ENCODE data around the gene ZNF221. TPM values are rescaled to one million over a fixed set of nuclear protein-coding genes. Genes with fewer than 3 reads are reported as not detected.
A peak's percentile ranks its signal among the peaks of the same experiment; 100 is the strongest.

Gene ZNF221
- total RNA-seq, 4 donors from 2014 or later, result 5.9 to 17.2 (median 9.9) TPM

- no peak overlapping the region for H3K27ac ChIP-seq
- TF ChIP-seq POLR2A (IDR thresholded peaks at IDR 0.05) (no peak), CTCF (IDR thresholded peaks at IDR 0.05) (no peak)
- 79 to 81% methylated on average over 2 of the region's 2 CpGs for WGBS, 2 donors
- intact Hi-C loops (cut with DNase I), result loop anchor here (10.0 kb wide), 1 partner anchor 111 kb away; the partner anchor contains the start of gene ZNF224
- no peaks in the 10 kb centered on the region for H3K27me3 ChIP-seq
- H3K4me3 ChIP-seq (replicated peaks in 1 of 3), result no peak overlapping the region
- H3K36me3 ChIP-seq, result no peaks in the 10 kb centered on the region
- no peaks in the 10 kb centered on the region for H3K9me3 ChIP-seq
- no peak for DNase-seq
- H3K4me1 ChIP-seq, result peaks cover 5 to 6% of the 10 kb centered on the region in 2 donors
Measured at GRCh38 chr19:43983544-43983911, 32.5 kb downstream of the ZNF221 start.

GRCh38 chr19:43983912-43984686 lies 33.1 kb downstream of the ZNF221 start, which contains the start of gene ZNF155:
TSS of gene ZNF155 (plus strand) at chr19:43984188. CDS start at chr19:43988544, 4,356 bp downstream.
- intact Hi-C loops (cut with DNase I), result loop anchor here (10.0 kb wide), 1 partner anchor 111 kb away; the partner anchor contains the start of gene ZNF224
- peaks cover 5 to 6% of the 10 kb centered on the region in 2 donors for H3K4me1 ChIP-seq

GRCh38 chr19:43984687-43985000 lies 33.6 kb downstream of the ZNF221 start:
- Histone ChIP-seq H3K27ac (peak overlapping the region in 1 of 3 donors; percentile 59), H3K9me3 (no peaks in the 10 kb centered on the region), H3K36me3 (peaks cover 6 to 10% of the 10 kb centered on the region in 2 donors), H3K27me3 (no peaks in the 10 kb centered on the region), H3K4me3 (replicated peaks in 1 of 3) (peak overlapping the region in 2 of 3 donors; percentile 61 to 84), H3K4me1 (peaks cover 5 to 6% of the 10 kb centered on the region in 2 donors)
- no peak for TF ChIP-seq POLR2A (IDR thresholded peaks at IDR 0.05)
- TF ChIP-seq CTCF (IDR thresholded peaks at IDR 0.05), result no peak
- DNase-seq, result peak; percentile 5 to 6
- intact Hi-C loops (cut with DNase I), result loop anchor here (10.0 kb wide), 1 partner anchor 110 kb away; the partner anchor contains the start of gene ZNF224
- WGBS, 2 donors, result 2 to 6% methylated on average over 7 to 14 of the region's 14 CpGs

More at GRCh38 chr19:43983912-43984686, 33.1 kb downstream of the ZNF221 start, which contains the start of gene ZNF155:
- peaks cover 3 to 5% of the 10 kb centered on the region in 2 donors for H3K36me3 ChIP-seq
- WGBS, 2 donors, result 1% methylated on average over 38 to 40 of the region's 40 CpGs
- DNase-seq, result peak; percentile 93 to 94
- H3K27ac ChIP-seq, result peak within 1 kb of the TSS; percentile 8 to 59 (median 52)
- peak in 1 of 2 donors; percentile 26 for TF ChIP-seq POLR2A (IDR thresholded peaks at IDR 0.05)
- TF ChIP-seq CTCF (IDR thresholded peaks at IDR 0.05), result no peak
- no peaks in the 10 kb centered on the region for H3K27me3 ChIP-seq
- H3K4me3 ChIP-seq (replicated peaks in 1 of 3), result peak within 1 kb of the TSS; percentile 24 to 84 (median 61)
- no peaks in the 10 kb centered on the region for H3K9me3 ChIP-seq

DNA sequence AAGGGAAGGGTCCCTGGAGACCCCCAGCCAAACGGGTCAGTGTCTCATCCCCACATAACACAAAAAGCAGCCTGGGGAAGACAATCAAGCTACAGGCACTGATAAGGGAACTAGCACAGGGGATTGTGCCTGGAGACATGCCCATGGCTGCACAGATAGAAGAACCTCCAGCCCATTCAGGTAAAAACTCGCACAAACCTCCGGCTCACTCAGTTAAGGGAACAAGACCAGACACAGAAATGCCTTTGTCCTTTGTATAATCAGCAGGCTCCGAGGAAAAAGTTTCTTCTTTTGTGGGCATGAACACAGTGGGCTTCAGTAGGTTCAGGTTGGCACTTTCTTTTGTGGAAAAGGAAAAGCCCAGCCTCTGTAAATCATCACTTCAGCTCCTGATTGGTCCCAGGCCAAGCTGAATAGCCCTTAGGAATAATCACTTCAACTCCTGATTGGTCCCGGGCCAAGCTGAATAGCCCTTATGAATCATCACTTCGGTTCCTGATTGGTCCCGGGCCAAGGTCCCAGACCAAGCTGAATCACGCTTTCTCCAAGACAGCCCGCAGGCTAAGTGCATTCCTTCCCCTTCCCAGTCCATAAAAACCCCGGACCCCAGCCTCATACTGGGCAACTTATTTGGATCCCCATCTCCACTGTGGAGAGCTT lies 46.7 kb downstream of the ZNF221 start:
- WGBS, 2 donors, result 81 to 84% methylated on average over 10 of the region's 10 CpGs
- H3K4me3 ChIP-seq (replicated peaks in 1 of 3), result no peak overlapping the region
- intact Hi-C loops (cut with DNase I), result no loop called here
- DNase-seq, result no peak
- peaks cover 39 to 43% of the 10 kb centered on the region in 2 donors for H3K36me3 ChIP-seq
- TF ChIP-seq CTCF (IDR thresholded peaks at IDR 0.05), result no peak
- no peak for TF ChIP-seq POLR2A (IDR thresholded peaks at IDR 0.05)
- no peaks in the 10 kb centered on the region for H3K9me3 ChIP-seq
- H3K27ac ChIP-seq, result no peak overlapping the region
- H3K4me1 ChIP-seq, result no peaks in the 10 kb centered on the region
- no peaks in the 10 kb centered on the region for H3K27me3 ChIP-seq

All from thyroid gland (tissue), 4 donors.